Measurements from ENCODE around the gene RP9. TPM values are rescaled to one million over a fixed set of nuclear protein-coding genes. Genes with fewer than 3 reads are reported as not detected.
A peak's percentile ranks its signal among the peaks of the same experiment; 100 is the strongest.

Gene RP9
- total and polyA plus RNA-seq, 2 of the 13 experiments (the other 11 are each of a cell fraction or from before 2014, with no cell fraction given) = 14.2 to 18.6 TPM

DNA sequence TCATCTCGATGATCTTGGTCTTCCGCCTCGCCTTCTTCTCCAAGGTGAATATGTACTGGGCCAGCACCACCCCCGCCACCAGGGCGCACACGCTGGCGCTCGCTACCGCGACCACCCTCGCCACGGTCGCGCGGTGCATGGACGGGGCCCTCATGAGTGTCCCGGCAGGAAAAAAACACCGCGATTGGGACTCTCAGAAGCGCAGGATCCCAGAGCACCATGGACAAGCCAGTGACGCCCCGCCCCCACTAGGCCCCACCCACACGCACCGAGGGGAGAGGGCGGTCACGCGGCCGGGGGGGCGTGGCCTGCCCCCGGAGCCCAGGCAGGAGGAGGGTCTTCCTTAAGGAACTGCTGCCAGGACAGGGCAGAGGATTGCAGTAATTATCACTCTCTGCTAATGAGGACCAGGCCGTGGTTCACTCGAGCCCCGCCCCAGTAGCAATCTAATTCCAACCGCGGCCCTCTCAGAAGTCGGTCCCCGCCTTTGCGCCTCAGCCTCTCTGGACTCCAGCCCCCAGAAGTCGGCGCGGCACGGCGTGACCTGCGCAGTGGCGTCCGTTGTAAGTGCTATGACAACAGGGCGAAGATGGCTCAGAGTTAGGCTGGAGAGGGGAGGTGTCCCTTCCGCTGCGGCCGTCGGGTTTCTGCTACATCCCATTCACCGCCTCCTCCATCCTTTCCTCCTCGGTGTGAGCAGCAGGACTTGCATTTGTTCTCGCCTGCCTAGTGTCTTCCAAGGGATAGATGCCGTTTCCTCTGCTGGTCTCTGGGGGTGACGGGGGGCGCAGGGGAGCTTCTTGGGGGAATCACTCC, 20.0 kb upstream of the RP9 start, which contains the start of gene BBS9 (continued):
- TF ChIP-seq, protein P1, sequence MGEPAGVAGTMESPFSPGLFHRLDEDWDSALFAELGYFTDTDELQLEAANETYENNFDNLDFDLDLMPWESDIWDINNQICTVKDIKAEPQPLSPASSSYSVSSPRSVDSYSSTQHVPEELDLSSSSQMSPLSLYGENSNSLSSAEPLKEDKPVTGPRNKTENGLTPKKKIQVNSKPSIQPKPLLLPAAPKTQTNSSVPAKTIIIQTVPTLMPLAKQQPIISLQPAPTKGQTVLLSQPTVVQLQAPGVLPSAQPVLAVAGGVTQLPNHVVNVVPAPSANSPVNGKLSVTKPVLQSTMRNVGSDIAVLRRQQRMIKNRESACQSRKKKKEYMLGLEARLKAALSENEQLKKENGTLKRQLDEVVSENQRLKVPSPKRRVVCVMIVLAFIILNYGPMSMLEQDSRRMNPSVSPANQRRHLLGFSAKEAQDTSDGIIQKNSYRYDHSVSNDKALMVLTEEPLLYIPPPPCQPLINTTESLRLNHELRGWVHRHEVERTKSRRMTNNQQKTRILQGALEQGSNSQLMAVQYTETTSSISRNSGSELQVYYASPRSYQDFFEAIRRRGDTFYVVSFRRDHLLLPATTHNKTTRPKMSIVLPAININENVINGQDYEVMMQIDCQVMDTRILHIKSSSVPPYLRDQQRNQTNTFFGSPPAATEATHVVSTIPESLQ (CRISPR knock-in tag; conservative IDR thresholded peaks at IDR 0.05) = no peak
- peak; percentile 41 for TF ChIP-seq MED8 (CRISPR knock-in tag; IDR thresholded peaks at IDR 0.05; ENCODE audit: insufficient replicate concordance)
- TF ChIP-seq SMAD9 (CRISPR knock-in tag; IDR thresholded peaks at IDR 0.05) = no peak
- TF ChIP-seq, protein P2, sequence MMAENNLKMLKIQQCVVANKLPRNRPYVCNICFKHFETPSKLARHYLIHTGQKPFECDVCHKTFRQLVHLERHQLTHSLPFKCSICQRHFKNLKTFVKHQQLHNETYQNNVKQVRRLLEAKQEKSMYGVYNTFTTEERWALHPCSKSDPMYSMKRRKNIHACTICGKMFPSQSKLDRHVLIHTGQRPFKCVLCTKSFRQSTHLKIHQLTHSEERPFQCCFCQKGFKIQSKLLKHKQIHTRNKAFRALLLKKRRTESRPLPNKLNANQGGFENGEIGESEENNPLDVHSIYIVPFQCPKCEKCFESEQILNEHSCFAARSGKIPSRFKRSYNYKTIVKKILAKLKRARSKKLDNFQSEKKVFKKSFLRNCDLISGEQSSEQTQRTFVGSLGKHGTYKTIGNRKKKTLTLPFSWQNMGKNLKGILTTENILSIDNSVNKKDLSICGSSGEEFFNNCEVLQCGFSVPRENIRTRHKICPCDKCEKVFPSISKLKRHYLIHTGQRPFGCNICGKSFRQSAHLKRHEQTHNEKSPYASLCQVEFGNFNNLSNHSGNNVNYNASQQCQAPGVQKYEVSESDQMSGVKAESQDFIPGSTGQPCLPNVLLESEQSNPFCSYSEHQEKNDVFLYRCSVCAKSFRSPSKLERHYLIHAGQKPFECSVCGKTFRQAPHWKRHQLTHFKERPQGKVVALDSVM (CRISPR knock-in tag; IDR thresholded peaks at IDR 0.05) = no peak
- TF ChIP-seq SRSF1 (optimal IDR thresholded peaks at IDR 0.05; ENCODE audit: low read depth, low read length) = no peak
- TF ChIP-seq PTBP1 (IDR thresholded peaks at IDR 0.05; ENCODE audit: low read depth, low read length, poor library complexity, severe bottlenecking) = no peak
- TF ChIP-seq ZNF335 (CRISPR knock-in tag; IDR thresholded peaks at IDR 0.05) = peak; percentile 19; the same call in 1 of the 2 replicates
- peak; percentile 93 for TF ChIP-seq ZFX (CRISPR knock-in tag; IDR thresholded peaks at IDR 0.05; ENCODE audit: low read depth)
- peak; percentile 80; the same call in 1 of the 2 replicates for TF ChIP-seq ZNF598 (CRISPR knock-in tag; IDR thresholded peaks at IDR 0.05; ENCODE audit: borderline replicate concordance)
- TF ChIP-seq, protein P3, sequence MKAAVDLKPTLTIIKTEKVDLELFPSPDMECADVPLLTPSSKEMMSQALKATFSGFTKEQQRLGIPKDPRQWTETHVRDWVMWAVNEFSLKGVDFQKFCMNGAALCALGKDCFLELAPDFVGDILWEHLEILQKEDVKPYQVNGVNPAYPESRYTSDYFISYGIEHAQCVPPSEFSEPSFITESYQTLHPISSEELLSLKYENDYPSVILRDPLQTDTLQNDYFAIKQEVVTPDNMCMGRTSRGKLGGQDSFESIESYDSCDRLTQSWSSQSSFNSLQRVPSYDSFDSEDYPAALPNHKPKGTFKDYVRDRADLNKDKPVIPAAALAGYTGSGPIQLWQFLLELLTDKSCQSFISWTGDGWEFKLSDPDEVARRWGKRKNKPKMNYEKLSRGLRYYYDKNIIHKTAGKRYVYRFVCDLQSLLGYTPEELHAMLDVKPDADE (CRISPR knock-in tag; IDR thresholded peaks at IDR 0.05) = no peak
- TF ChIP-seq, protein P4, sequence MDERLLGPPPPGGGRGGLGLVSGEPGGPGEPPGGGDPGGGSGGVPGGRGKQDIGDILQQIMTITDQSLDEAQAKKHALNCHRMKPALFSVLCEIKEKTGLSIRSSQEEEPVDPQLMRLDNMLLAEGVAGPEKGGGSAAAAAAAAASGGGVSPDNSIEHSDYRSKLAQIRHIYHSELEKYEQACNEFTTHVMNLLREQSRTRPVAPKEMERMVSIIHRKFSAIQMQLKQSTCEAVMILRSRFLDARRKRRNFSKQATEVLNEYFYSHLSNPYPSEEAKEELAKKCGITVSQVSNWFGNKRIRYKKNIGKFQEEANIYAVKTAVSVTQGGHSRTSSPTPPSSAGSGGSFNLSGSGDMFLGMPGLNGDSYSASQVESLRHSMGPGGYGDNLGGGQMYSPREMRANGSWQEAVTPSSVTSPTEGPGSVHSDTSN (CRISPR knock-in tag; IDR thresholded peaks at IDR 0.05) = no peak
- TF ChIP-seq SOX5 (CRISPR knock-in tag; IDR thresholded peaks at IDR 0.05; ENCODE audit: borderline replicate concordance) = no peak
- TF ChIP-seq, protein P5, sequence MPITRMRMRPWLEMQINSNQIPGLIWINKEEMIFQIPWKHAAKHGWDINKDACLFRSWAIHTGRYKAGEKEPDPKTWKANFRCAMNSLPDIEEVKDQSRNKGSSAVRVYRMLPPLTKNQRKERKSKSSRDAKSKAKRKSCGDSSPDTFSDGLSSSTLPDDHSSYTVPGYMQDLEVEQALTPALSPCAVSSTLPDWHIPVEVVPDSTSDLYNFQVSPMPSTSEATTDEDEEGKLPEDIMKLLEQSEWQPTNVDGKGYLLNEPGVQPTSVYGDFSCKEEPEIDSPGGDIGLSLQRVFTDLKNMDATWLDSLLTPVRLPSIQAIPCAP (CRISPR knock-in tag; IDR thresholded peaks at IDR 0.05; ENCODE audit: low read depth) = no peak
- TF ChIP-seq ZNF563 (CRISPR knock-in tag; IDR thresholded peaks at IDR 0.05) = 0 out of 2 replicates have a peak, but pooled peaks have one; percentile 63
- peak; percentile 35; the same call in 1 of the 2 replicates for TF ChIP-seq ZNF547 (CRISPR knock-in tag; IDR thresholded peaks at IDR 0.05)
- TF ChIP-seq POGK (CRISPR knock-in tag; conservative IDR thresholded peaks at IDR 0.05) = no peak
- TF ChIP-seq STAT5B (CRISPR knock-in tag; IDR thresholded peaks at IDR 0.05) = no peak
- TF ChIP-seq CAMTA2 (CRISPR knock-in tag; IDR thresholded peaks at IDR 0.05; ENCODE audit: borderline replicate concordance) = no peak
- no peak for TF ChIP-seq RBM22 (optimal IDR thresholded peaks at IDR 0.05; ENCODE audit: low read length)
- TF ChIP-seq ZNF572 (CRISPR knock-in tag; IDR thresholded peaks at IDR 0.05) = peak; percentile 76; the same call in 1 of the 2 replicates
